PC-9 (cell line): ENCODE data around the gene PDE4B.

Experiments
- EZH2 ChIP-seq: fragments of 200-600 bp; sonication (generic); IDR thresholded peaks from 2 replicates; pipeline ENCODE4 v1.8.0; 2017; ENCODE audit warnings: antibody characterized with exemption, low read depth
- TF ChIP-seq, protein P1 (sequence below): fragments of 200-600 bp; sonication (generic); conservative IDR thresholded peaks from 2 replicates; pipeline ENCODE4 v1.6.1; 2017; ENCODE audit warnings: mixed run types, antibody characterized with exemption, mild to moderate bottlenecking, moderate library complexity

DNA sequence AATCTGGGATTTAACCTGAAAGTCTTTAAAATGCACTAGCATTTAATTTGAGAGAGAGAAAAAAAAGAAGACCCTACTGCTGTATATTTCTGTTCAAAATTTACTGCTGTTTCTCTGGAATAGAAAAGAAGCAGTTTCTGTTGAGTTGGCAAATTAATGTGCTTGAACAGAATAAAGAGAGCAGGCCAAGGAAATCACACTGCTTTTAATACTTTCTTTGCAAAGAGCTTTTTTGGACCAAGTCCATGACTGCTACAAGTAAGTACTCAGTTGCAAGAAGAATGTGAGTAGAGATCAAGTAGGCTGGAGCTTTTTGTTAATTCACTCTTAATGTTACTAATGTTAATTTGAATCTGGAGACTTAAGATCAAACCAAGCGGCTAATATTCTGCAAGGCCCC is 405.1 kb downstream of the PDE4B start:
- TF ChIP-seq, protein P1, sequence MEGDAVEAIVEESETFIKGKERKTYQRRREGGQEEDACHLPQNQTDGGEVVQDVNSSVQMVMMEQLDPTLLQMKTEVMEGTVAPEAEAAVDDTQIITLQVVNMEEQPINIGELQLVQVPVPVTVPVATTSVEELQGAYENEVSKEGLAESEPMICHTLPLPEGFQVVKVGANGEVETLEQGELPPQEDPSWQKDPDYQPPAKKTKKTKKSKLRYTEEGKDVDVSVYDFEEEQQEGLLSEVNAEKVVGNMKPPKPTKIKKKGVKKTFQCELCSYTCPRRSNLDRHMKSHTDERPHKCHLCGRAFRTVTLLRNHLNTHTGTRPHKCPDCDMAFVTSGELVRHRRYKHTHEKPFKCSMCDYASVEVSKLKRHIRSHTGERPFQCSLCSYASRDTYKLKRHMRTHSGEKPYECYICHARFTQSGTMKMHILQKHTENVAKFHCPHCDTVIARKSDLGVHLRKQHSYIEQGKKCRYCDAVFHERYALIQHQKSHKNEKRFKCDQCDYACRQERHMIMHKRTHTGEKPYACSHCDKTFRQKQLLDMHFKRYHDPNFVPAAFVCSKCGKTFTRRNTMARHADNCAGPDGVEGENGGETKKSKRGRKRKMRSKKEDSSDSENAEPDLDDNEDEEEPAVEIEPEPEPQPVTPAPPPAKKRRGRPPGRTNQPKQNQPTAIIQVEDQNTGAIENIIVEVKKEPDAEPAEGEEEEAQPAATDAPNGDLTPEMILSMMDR, result no peak
- TF ChIP-seq EZH2, result no peak
